H1 (cell line): ENCODE results near the gene IFT172. TPM values are rescaled to one million over a fixed set of nuclear protein-coding genes. Genes with fewer than 3 reads are reported as not detected.
A peak's percentile ranks its signal among the peaks of the same experiment; 100 is the strongest.

Experiments used
- CTCF ChIA-PET: fragments of 300-600 bp; sonication (Branson Sonifier 250); formaldehyde crosslinking; loops from one replicate; lab custom pipeline; 2021; ENCODE audit not compliant: partially characterized antibody; lab: Charles Lee
- POLR2A ChIA-PET: fragments of 300-600 bp; sonication (Branson Sonifier 250); formaldehyde crosslinking; loops from one replicate; lab custom pipeline; 2021; ENCODE audit warnings: inconsistent platforms; ENCODE audit not compliant: partially characterized antibody; lab: Charles Lee
- DNase-seq, 2 experiments: peaks; one replicate each; pipeline versions ENCODE4 v3.0.0 to v3.0.0-alpha.2; 2010 to 2022; ENCODE audit warnings: low spot score in 2 of 2, low read depth in 1 of 2, mixed read lengths in 1 of 2
- FAIRE-seq: peaks from 2 replicates; lab custom pipeline; 2011; peaks lifted over from hg19 to GRCh38; lab: Jason Lieb, UNC
- H2AFZ ChIP-seq: 2 replicates; pipeline ENCODE4 v1.8.1; 2012; ENCODE audit warnings: low read length, inconsistent platforms
- H2AK5ac ChIP-seq: 2 replicates; pipeline ENCODE4 v1.6.1; 2013; ENCODE audit warnings: low read depth, low read length
- H2BK120ac ChIP-seq: replicated peaks from 2 replicates; pipeline ENCODE3; 2013; ENCODE audit warnings: low read depth, low read length, inconsistent platforms
- H2BK12ac ChIP-seq: 2 replicates; pipeline ENCODE4 v1.6.1; 2013; ENCODE audit warnings: low read depth, low read length
- H2BK15ac ChIP-seq: 2 replicates; pipeline ENCODE4 v1.6.1; 2013; ENCODE audit warnings: low read length
- H2BK20ac ChIP-seq: 2 replicates; pipeline ENCODE4 v1.6.1; 2013; ENCODE audit warnings: low read length
- H2BK5ac ChIP-seq: 2 replicates; pipeline ENCODE4 v1.6.1; 2013; ENCODE audit warnings: low read depth, low read length
- H3K14ac ChIP-seq: 2 replicates; pipeline ENCODE4 v1.6.1; 2013; ENCODE audit warnings: inconsistent platforms; ENCODE audit not compliant: insufficient read length
- H3K18ac ChIP-seq: 2 replicates; pipeline ENCODE4 v1.6.1; 2013; ENCODE audit warnings: low read length; ENCODE audit errors: extremely low read depth
- H3K23ac ChIP-seq: 2 replicates; pipeline ENCODE4 v1.6.1; 2013; ENCODE audit warnings: inconsistent platforms; ENCODE audit not compliant: insufficient read length
- H3K23me2 ChIP-seq: 2 replicates; pipeline ENCODE4 v1.6.1; 2013; ENCODE audit warnings: low read depth, low read length
- H3K27ac ChIP-seq: 2 replicates; pipeline ENCODE4 v1.6.1; 2011; ENCODE audit warnings: low read depth, low read length, inconsistent platforms
- H3K27me3 ChIP-seq, 4 experiments: replicated peaks in 1 of 4; 1 replicate in 1 of 4; 2 replicates in 3 of 4; pipeline versions ENCODE4 v1.6.1 to v1.8.1; 2011 to 2013; ENCODE audit warnings: low read length in 3 of 4, mild to moderate bottlenecking in 3 of 4, inconsistent platforms in 2 of 4, mixed read lengths in 2 of 4, moderate library complexity in 1 of 4; ENCODE audit not compliant: control insufficient read depth in 3 of 4, insufficient read depth in 3 of 4; ENCODE audit errors: extremely low read depth in 1 of 4
- H3K36me3 ChIP-seq, 4 experiments: 2 replicates each; pipeline versions ENCODE4 v1.6.1 to v1.8.1; 2011 to 2013; ENCODE audit warnings: mild to moderate bottlenecking in 4 of 4, low read length in 3 of 4, moderate library complexity in 2 of 4, control low read depth in 1 of 4, inconsistent platforms in 1 of 4; ENCODE audit not compliant: insufficient read depth in 4 of 4, control insufficient read depth in 2 of 4
- H3K4ac ChIP-seq: replicated peaks from 2 replicates; pipeline ENCODE3; 2013; ENCODE audit warnings: low read length, low read depth, mixed read lengths, inconsistent platforms; ENCODE audit not compliant: insufficient read length
- H3K4me1 ChIP-seq, 4 experiments: replicated peaks in 1 of 4; 1 replicate in 1 of 4; 2 replicates in 3 of 4; pipeline versions ENCODE4 v1.6.1 to v1.8.1; 2011 to 2013; ENCODE audit warnings: low read length in 3 of 4, inconsistent platforms in 2 of 4, mixed read lengths in 1 of 4; ENCODE audit not compliant: insufficient read depth in 4 of 4, control insufficient read depth in 3 of 4
- H3K4me2 ChIP-seq, 2 experiments: 2 replicates each; pipeline versions ENCODE4 v1.6.1 to v1.8.1; 2011 to 2013; ENCODE audit warnings: low read depth in 2 of 2, low read length in 2 of 2, control low read depth in 1 of 2, inconsistent platforms in 1 of 2, mild to moderate bottlenecking in 1 of 2; ENCODE audit not compliant: insufficient read depth in 1 of 2
- H3K4me3 ChIP-seq, 4 experiments: fragments of 200-600, 300-600 bp in 1 of 4; sonication (generic), shearing (Covaris generic), sonication (Bioruptor Twin) in 1 of 4; 2 replicates each; pipeline versions ENCODE4 v1.5.1 to v1.8.1; 2011 to 2016; ENCODE audit warnings: low read length in 4 of 4, low read depth in 3 of 4, control low read depth in 2 of 4, inconsistent platforms in 2 of 4, mild to moderate bottlenecking in 2 of 4, mixed read lengths in 1 of 4, moderate library complexity in 1 of 4; ENCODE audit not compliant: insufficient read depth in 2 of 4; ENCODE audit errors: extremely low read depth in 1 of 4
- H3K56ac ChIP-seq: replicated peaks from 2 replicates; pipeline ENCODE3; 2013; ENCODE audit warnings: low read depth, mild to moderate bottlenecking, mixed read lengths, low read length, inconsistent platforms; ENCODE audit not compliant: insufficient read length
- H3K79me1 ChIP-seq: 2 replicates; pipeline ENCODE4 v1.6.1; 2013; ENCODE audit warnings: low read depth, low read length, control low read depth
- H3K79me2 ChIP-seq, 2 experiments: 2 replicates each; pipeline versions ENCODE4 v1.6.1 to v1.8.1; 2012 to 2013; ENCODE audit warnings: low read length in 2 of 2, mild to moderate bottlenecking in 2 of 2, inconsistent platforms in 1 of 2; ENCODE audit not compliant: insufficient read depth in 2 of 2, control insufficient read depth in 1 of 2
- H3K9ac ChIP-seq, 4 experiments: replicated peaks in 1 of 4; 1 replicate in 1 of 4; 2 replicates in 3 of 4; pipeline versions ENCODE4 v1.6.1 to v1.8.1; 2011 to 2013; ENCODE audit warnings: low read depth in 3 of 4, low read length in 3 of 4, control low read depth in 2 of 4, mild to moderate bottlenecking in 2 of 4, moderate library complexity in 2 of 4, inconsistent platforms in 1 of 4; ENCODE audit errors: extremely low read depth in 1 of 4
- H3K9me3 ChIP-seq, 2 experiments: 2 replicates each; pipeline versions ENCODE4 v1.6.1 to v1.8.1; 2012 to 2013; ENCODE audit warnings: mild to moderate bottlenecking in 2 of 2, moderate library complexity in 2 of 2, control low read depth in 1 of 2, inconsistent platforms in 1 of 2, low read depth in 1 of 2, low read length in 1 of 2, mixed read lengths in 1 of 2; ENCODE audit not compliant: insufficient read depth in 2 of 2
- H4K20me1 ChIP-seq, 2 experiments: replicated peaks in 1 of 2; 2 replicates each; pipeline versions ENCODE3 to v1.8.1; 2011 to 2013; ENCODE audit warnings: inconsistent platforms in 2 of 2, low read length in 2 of 2, mild to moderate bottlenecking in 1 of 2; ENCODE audit not compliant: insufficient read depth in 2 of 2, control insufficient read depth in 1 of 2
- H4K5ac ChIP-seq: 2 replicates; pipeline ENCODE4 v1.6.1; 2013; ENCODE audit warnings: low read length, low read depth, mixed read lengths, inconsistent platforms; ENCODE audit not compliant: insufficient read length
- H4K8ac ChIP-seq: 2 replicates; pipeline ENCODE4 v1.8.0; 2013; ENCODE audit warnings: mild to moderate bottlenecking, moderate library complexity, low read length, inconsistent platforms; ENCODE audit not compliant: insufficient read depth; ENCODE audit errors: extremely low read depth
- H4K91ac ChIP-seq: replicated peaks from 2 replicates; pipeline ENCODE3; 2013; ENCODE audit warnings: low read length, mixed read lengths, inconsistent platforms; ENCODE audit not compliant: insufficient read length
- RAD21 ChIP-seq, 2 experiments: IDR thresholded peaks in 1 of 2; conservative IDR thresholded peaks in 1 of 2; 2 replicates each; pipeline ENCODE4 v1.6.1; 2011; ENCODE audit warnings: low read depth in 2 of 2, low read length in 2 of 2, improper control_type of control experiment in 1 of 2, inconsistent platforms in 1 of 2, mild to moderate bottlenecking in 1 of 2, moderate library complexity in 1 of 2
- SIRT6 ChIP-seq: IDR thresholded peaks from one replicate; pipeline ENCODE4 v1.7.1; 2012; ENCODE audit warnings: low read length, inconsistent platforms
- whole genome bisulfite sequencing, 2 experiments: shearing (Covaris generic) in 1 of 2; methylation state at CpG; one replicate each; pipeline versions ENCODE4 v1.1.6 to v1.1.7; 2013 to 2015; ENCODE audit warnings: low lambda C conversion rate in 2 of 2, mixed read lengths in 2 of 2, inconsistent platforms in 1 of 2, low coverage in 1 of 2, missing lambda C conversion rate in 1 of 2; ENCODE audit not compliant: insufficient replicate concordance in 2 of 2, insufficient coverage in 1 of 2, insufficient read length in 1 of 2; ENCODE audit errors: extremely low coverage in 1 of 2, missing lambda C conversion rate in 1 of 2; 5-methylcytosine and 5-hydroxymethylcytosine counted together
- polyA plus RNA-seq, 7 experiments: library from polyadenylated mRNA; depleted of rRNA in 3 of 7; stranded (reverse) in 5 of 7; unstranded in 2 of 7; fragments of >200 nt in 5 of 7; fragments of 200-250 nt in 2 of 7; gene quantifications; 1 replicate in 5 of 7; 2 replicates in 1 of 7; 4 replicates in 1 of 7; pipeline versions ENCODE4 v1.2.1 to v1.2.3, GENCODE V29; 2011 to 2013; ENCODE audit warnings: missing spikeins in 2 of 7, mixed read lengths in 2 of 7
- total RNA-seq: library from RNA; stranded (reverse); fragmentation: NEBNext Ultra II Directional; extraction: Animal tissue kit (Norgen Biotek cat#: 25700); gene quantifications from 2 replicates; pipeline ENCODE4 v1.2.1, GENCODE V29; 2021
- TF ChIP-seq, protein P1 (sequence below), 3 experiments: IDR thresholded peaks; 1 replicate in 2 of 3; 2 replicates in 1 of 3; pipeline versions ENCODE4 v1.5.1 to v1.6.1; 2011; ENCODE audit warnings: low read length in 3 of 3, mild to moderate bottlenecking in 3 of 3, inconsistent platforms in 2 of 3, low read depth in 1 of 3, moderate library complexity in 1 of 3; ENCODE audit not compliant: insufficient read depth in 1 of 3; ENCODE audit errors: control extremely low read depth in 1 of 3

The IFT172 gene
- total and polyA plus RNA-seq, 2 of the 8 experiments (the other 6 are each of a cell fraction or from before 2014, with no cell fraction given) = 13.5 to 14.0 TPM

DNA sequence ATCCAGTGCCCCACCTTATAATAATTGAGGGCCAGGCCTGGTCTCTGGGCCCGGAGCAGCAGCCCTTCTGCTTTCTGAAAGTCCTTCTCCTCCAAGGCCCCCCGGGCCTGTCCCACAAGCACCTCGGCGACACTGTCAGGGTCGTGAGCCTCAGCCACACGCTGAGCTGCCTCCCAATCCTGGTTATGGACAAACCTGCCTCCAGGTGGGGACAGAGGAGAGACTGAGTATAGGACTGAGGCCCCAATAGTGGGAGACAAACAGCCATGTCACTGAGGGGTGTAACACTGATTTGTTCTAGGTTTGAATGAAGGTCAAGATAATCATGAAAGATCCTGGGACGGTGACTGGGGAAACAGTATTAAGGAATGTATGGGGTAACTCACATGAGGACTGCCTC, 35.6 kb downstream of the IFT172 start:
- no peak overlapping the region for H3K14ac ChIP-seq
- no peak overlapping the region for H4K8ac ChIP-seq
- no peaks in the 10 kb centered on the region for H3K79me2 ChIP-seq
- no peak overlapping the region for H4K5ac ChIP-seq
- no peak overlapping the region for H2AFZ ChIP-seq
- CTCF ChIA-PET = interaction anchor here (0.6 to 2.7 kb wide), 7 partner anchors 9 to 179 kb away, joined by 3 to 6 read pairs (median 4); partner anchors contain the start of gene PPM1G
- H3K9me3 ChIP-seq = no peaks in the 10 kb centered on the region
- H3K36me3 ChIP-seq = peaks cover 0 to 15% (median 2%) of the 10 kb centered on the region in 4 experiments; a peak in 3 of 8 replicates
- DNase-seq (no peak), FAIRE-seq (no peak)
- no peaks in the 10 kb centered on the region for H3K27me3 ChIP-seq
- 87% methylated on average over 6 of the region's 7 CpGs; no CpG with 5 or more reads in 1 of the 2 experiments for WGBS, 2 experiments
- no peak overlapping the region for H3K23ac ChIP-seq
- H4K91ac ChIP-seq = no peak overlapping the region
- no peak overlapping the region for H2AK5ac ChIP-seq
- H3K18ac ChIP-seq = no peak overlapping the region
- no peak overlapping the region for H2BK12ac ChIP-seq
- no peak overlapping the region for H3K4me2 ChIP-seq
- H3K4ac ChIP-seq = no peak overlapping the region
- H2BK5ac ChIP-seq = no peak overlapping the region
- POLR2A ChIA-PET = interaction anchor here (0.9 to 3.9 kb wide), 4 partner anchors 8 to 199 kb away, joined by 3 to 10 read pairs (median 3); partner anchors contain the start of gene PPM1G
- H3K79me1 ChIP-seq = no peaks in the 10 kb centered on the region
- H2BK15ac ChIP-seq = no peak overlapping the region
- H2BK120ac ChIP-seq = no peak overlapping the region
- no peaks in the 10 kb centered on the region for H3K23me2 ChIP-seq
- no peaks in the 10 kb centered on the region for H3K4me1 ChIP-seq
- no peak overlapping the region for H3K27ac ChIP-seq
- H4K20me1 ChIP-seq = peaks cover 0 to 2% of the 10 kb centered on the region in 2 experiments
- TF ChIP-seq, protein P1, sequence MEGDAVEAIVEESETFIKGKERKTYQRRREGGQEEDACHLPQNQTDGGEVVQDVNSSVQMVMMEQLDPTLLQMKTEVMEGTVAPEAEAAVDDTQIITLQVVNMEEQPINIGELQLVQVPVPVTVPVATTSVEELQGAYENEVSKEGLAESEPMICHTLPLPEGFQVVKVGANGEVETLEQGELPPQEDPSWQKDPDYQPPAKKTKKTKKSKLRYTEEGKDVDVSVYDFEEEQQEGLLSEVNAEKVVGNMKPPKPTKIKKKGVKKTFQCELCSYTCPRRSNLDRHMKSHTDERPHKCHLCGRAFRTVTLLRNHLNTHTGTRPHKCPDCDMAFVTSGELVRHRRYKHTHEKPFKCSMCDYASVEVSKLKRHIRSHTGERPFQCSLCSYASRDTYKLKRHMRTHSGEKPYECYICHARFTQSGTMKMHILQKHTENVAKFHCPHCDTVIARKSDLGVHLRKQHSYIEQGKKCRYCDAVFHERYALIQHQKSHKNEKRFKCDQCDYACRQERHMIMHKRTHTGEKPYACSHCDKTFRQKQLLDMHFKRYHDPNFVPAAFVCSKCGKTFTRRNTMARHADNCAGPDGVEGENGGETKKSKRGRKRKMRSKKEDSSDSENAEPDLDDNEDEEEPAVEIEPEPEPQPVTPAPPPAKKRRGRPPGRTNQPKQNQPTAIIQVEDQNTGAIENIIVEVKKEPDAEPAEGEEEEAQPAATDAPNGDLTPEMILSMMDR (IDR thresholded peaks at IDR 0.05; ENCODE audit: control extremely low read depth in 1 of 3, insufficient read depth in 1 of 3, low read depth in 1 of 3, low read length in 3 of 3) = peak; percentile 11 to 33 (median 13); a peak in 3 of 4 replicates
- TF ChIP-seq RAD21 (IDR thresholded peaks at IDR 0.05 in 1 of 2, conservative IDR thresholded peaks at IDR 0.05 in 1 of 2; ENCODE audit: low read depth in 2 of 2, low read length in 2 of 2) (peak; percentile 16 to 52; a peak in 3 of 4 replicates), SIRT6 (no peak)
- H3K9ac ChIP-seq = no peak overlapping the region
- no peak overlapping the region for H3K56ac ChIP-seq
- no peak overlapping the region for H3K4me3 ChIP-seq
- H2BK20ac ChIP-seq = no peak overlapping the region
